Brain microvascular endothelial cell (primary cell): ENCODE measurements around the gene GNAS-AS1.

Source experiments
- DNase-seq: peaks from one replicate; pipeline ENCODE4 v3.0.0-alpha.2; 2020
- H3K27ac ChIP-seq: fragments of 250-450 bp; sonication (Bioruptor Pico); 2 replicates; pipeline ENCODE4 v1.5.1; 2020; ENCODE audit warnings: mild to moderate bottlenecking, moderate library complexity
- H3K27me3 ChIP-seq: fragments of 250-450 bp; sonication (Bioruptor Pico); replicated peaks from 2 replicates; pipeline ENCODE4 v1.5.1; 2020; ENCODE audit warnings: mild to moderate bottlenecking
- H3K36me3 ChIP-seq: fragments of 250-450 bp; sonication (Bioruptor Pico); replicated peaks from 2 replicates; pipeline ENCODE4 v1.5.1; 2020; ENCODE audit warnings: mild to moderate bottlenecking
- H3K4me3 ChIP-seq: 2 replicates; pipeline ENCODE4 v1.5.1; 2011; ENCODE audit warnings: low read depth, mild to moderate bottlenecking, control low read depth, low read length, moderate library complexity
- CTCF ChIP-seq: IDR thresholded peaks from 2 replicates; pipeline ENCODE4 v1.5.1; 2011; ENCODE audit warnings: low read depth, mild to moderate bottlenecking, moderate library complexity, low read length, control low read depth, inconsistent platforms; ENCODE audit errors: missing control alignments
- in situ Hi-C: cut with HindIII; loops from 2 replicates; pipeline ENCODE4 v1.10.0; 2017; ENCODE audit warnings: low sequenced_read_pairs, low pct_ligation_motif_present

Gene GNAS-AS1

DNA sequence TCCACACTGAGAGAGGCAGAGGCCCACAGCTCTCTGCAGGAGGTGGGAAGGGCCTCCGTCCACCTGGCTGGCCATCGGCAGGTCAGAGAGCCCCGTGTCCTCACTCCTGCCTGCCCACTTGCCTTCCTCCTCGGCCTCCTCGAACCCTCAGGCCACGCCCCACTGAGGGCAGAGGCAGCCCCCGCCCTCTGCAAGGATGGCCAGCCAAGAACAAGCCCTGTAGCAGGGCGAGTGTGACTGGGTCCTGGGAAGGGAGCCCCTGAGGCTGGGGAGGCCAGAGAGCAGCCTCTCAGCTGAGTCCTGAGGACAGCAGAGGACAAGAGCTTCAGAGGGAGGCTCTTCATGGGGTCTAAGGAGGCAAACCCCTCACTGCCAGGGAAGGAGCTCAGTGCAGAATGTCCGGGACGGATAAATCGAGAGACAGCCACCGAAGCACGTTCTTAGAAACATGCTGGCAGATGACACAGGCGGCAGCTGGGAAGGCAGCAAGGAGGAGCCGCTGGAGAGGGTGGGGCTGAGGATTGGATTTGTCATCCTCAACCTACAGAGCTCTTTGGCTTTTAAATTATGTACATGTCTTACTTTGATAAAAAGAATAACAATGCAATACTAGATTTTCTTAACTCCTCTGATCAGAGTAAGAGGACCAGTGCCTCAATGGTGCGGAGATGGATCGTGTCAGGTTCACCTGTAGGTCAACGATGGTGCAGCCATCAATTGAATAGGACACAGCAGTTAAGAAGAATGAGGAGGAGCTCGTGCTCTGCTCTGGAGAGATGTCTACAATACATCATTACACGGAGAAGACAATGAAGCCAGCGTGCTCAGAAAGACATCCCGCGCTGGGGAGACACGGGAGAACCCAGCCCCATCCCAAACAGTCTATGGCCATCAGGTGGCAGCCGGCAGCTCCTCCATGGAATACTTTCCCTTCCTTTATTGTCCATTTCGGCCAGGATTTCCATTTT, 53.0 kb downstream of the GNAS-AS1 start:
- Histone ChIP-seq H3K4me3 (no peak overlapping the region), H3K36me3 (no peaks in the 10 kb centered on the region), H3K27ac (no peak overlapping the region), H3K27me3 (peaks cover 3% of the 10 kb centered on the region)
- in situ Hi-C loops = no loop called here
- no peak for DNase-seq
- TF ChIP-seq CTCF = no peak

DNA sequence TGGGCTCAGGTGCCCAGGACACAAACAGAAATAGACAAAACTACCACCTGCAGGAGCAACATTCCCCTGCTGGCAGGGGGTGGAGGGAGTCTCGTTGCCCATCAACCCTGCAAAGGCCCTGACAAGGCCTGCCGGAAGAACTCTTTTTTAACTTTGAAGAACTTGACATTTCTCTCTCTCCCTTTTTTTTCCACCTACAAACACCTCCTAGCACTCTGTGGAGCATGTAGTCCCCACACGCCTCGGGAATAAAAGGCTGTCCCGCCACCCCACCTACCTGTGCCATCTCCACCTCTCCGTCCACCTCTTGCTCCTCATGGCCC, 54.8 kb downstream of the GNAS-AS1 start:
- no peak overlapping the region for H3K4me3 ChIP-seq
- in situ Hi-C loops = no loop called here
- peaks cover 3% of the 10 kb centered on the region for H3K27me3 ChIP-seq
- no peak for TF ChIP-seq CTCF
- no peak overlapping the region for H3K27ac ChIP-seq
- no peaks in the 10 kb centered on the region for H3K36me3 ChIP-seq
- DNase-seq = no peak

- in situ Hi-C loops = no loop called here
- DNase-seq = no peak
- Histone ChIP-seq H3K27me3 (peaks cover 4% of the 10 kb centered on the region), H3K36me3 (no peaks in the 10 kb centered on the region), H3K4me3 (no peak overlapping the region), H3K27ac (no peak overlapping the region)
- no peak for TF ChIP-seq CTCF
Measured at GRCh38 chr20:58795181-58795922, 55.4 kb downstream of the GNAS-AS1 start.

- H3K36me3 ChIP-seq = no peaks in the 10 kb centered on the region
- TF ChIP-seq CTCF = no peak
- no peak for DNase-seq
- H3K4me3 ChIP-seq = no peak overlapping the region
- in situ Hi-C loops = no loop called here
- H3K27me3 ChIP-seq = peaks cover 2% of the 10 kb centered on the region
- no peak overlapping the region for H3K27ac ChIP-seq
Measured at GRCh38 chr20:58794510-58795180, 56.1 kb downstream of the GNAS-AS1 start.

DNA sequence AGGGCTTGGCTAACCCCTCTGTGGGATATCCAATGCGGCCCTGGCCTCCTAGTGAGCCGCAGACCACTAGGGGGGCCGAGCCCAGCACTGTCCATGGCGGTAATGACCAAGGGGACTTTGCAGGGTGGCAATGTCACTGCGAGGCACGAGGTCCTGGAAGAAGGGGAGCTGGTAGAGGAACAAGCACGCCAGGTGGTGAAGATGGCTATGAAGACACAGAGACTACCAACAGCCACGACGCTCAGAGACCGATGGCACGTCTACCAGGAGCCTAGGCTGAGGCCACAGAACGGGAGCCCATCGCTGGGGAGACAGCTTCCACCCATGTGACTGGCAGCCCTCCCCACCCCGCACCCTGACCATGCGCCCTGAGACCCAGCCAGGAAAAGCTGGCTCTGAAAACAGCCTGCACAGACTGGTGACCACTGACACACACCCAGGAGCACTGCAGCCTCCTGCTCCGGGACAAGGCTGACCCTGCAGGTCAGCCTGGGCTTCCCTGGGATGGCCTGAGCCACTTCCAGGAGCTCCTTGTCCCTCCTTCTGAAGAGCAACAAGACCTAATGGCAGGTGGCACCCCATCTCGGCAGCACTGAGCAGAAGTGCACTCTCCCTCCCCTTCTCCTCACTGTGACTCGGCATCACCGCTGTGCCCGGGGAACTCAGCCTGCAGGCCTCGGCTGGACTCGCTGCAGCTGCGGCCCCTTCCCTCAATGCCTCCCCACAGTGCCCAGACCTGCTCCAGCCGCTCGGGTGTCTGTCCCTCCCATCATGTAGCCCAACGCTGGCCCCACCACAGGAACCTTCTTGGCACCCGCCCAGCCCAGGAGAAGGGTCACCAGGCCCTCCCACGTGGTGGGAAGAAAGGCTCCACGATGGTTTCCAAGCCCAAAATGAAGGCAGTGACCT, 56.9 kb downstream of the GNAS-AS1 start:
- peaks cover 2% of the 10 kb centered on the region for H3K27me3 ChIP-seq
- DNase-seq = no peak
- H3K4me3 ChIP-seq = no peak overlapping the region
- in situ Hi-C loops = no loop called here
- H3K27ac ChIP-seq = no peak overlapping the region
- no peak for TF ChIP-seq CTCF
- no peaks in the 10 kb centered on the region for H3K36me3 ChIP-seq
